ENCODE results near the gene LTO1.

The LTO1 gene

DNA sequence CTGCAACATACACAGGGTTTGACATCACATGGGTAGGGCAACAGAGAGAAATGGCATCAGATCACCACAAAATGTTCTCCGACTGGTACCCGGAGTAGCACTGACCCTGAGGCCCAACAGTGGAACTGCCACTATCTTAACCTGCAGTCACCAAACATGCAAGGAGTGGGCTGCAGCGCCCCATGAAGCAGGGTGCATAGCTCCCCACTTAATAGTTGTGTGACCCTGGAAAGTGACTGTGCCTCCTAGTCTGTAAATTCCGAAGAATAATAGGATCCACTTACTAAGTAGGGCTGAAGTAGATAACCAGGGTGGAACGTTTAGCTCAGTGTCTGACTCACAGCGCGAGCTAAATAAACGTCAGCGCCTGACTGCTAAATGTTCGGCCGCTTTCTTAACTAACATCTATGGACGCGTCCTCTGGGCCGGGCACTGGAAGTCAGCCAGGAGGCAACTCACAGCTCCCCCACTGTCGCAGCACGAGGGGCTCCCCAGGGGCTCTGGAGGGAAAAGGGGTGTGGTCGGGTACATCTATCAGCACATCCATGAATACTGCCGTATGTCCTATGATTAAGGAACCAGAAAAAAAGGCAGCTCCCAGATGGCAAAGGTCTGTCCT lies 777 bp downstream of the LTO1 start:
- DNase-seq = no peak

DNA sequence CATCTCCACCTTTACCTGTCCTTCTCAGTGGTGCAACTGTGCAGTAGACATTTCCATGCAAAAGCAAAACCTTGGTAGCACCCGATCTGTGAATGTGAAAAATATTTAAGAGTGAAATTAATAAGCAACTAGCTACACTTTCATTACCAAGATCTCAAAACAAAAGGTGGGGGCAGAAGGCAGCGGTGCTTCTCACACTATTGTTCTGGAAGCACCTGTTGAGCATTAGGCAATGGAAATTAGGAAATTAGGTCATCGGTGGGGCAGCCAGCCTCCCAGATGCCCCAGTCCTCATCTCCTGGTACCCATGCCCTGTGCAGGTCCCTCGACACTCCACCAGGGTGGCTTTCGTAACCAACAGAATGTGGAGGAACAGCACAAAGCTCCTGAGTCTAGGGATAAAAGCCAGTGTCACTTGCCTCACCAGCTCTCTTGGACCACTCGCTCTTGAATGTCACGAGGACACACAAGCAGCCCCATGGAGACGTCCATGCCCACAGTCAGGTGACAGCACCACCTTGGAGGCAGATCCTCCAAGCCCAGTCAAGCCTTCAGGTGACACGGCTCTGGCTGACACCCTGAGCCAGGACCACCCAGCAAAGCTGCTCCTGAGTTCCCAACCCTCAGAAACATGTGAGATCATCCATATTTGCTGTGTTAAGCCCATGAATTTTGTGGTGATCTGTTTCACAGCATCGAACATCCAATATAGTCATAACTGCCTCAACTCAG lies 3.3 kb downstream of the LTO1 start:
- no peak for DNase-seq

DNA sequence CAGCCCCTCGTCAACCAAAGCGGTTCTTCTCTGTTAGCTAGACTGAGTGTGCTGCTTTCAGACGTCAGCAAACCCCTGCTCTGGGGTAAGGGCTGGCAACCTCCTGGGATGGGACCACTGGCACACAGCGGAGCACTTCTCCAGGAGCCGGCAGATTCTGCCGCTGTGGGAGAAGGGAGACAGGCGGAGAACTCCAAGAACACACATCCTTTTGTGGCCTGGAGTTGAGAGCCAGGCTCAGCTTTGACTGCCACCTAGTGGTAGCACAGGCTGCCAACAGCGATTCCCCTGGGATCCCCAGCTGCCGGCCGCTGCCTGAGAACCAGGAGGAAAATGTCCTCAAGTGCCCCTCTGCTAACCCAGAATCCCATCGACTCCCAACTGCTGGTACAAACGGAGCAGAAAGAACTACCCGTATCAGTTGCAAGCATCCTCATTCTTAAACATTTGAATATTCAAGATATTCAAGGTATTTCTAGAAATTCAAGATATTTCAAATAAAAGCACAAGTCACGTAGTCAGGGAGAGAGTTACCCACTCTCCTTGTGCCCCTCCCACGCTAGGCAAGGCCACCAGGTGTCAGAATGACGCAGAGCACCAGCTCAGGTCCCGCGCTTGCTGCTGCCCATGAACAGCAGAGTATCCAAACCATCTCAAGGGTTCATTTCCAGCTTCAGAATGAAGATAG lies 4.9 kb downstream of the LTO1 start:
- DNase-seq = peak; percentile 59

DNA sequence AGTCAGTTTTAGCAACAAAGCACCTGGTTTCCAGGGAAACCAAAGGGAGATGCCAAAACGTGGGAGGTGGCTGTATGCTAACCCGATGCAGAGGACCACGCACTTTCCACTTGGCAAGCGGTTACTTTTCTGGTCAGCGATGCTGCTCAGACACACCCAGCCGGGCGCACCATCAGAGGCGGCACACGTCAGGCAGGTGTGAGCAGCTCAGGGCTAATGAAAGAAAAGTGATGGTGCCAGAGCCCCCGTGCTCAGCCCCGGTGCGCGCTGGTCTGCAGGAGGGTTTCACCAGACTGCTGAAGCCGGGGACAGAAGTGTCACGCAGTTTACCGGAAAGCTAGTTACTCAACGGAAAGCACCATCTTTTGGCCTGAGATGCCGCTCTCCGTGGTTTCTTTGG lies 5.7 kb downstream of the LTO1 start:
- DNase-seq = no peak

DNA sequence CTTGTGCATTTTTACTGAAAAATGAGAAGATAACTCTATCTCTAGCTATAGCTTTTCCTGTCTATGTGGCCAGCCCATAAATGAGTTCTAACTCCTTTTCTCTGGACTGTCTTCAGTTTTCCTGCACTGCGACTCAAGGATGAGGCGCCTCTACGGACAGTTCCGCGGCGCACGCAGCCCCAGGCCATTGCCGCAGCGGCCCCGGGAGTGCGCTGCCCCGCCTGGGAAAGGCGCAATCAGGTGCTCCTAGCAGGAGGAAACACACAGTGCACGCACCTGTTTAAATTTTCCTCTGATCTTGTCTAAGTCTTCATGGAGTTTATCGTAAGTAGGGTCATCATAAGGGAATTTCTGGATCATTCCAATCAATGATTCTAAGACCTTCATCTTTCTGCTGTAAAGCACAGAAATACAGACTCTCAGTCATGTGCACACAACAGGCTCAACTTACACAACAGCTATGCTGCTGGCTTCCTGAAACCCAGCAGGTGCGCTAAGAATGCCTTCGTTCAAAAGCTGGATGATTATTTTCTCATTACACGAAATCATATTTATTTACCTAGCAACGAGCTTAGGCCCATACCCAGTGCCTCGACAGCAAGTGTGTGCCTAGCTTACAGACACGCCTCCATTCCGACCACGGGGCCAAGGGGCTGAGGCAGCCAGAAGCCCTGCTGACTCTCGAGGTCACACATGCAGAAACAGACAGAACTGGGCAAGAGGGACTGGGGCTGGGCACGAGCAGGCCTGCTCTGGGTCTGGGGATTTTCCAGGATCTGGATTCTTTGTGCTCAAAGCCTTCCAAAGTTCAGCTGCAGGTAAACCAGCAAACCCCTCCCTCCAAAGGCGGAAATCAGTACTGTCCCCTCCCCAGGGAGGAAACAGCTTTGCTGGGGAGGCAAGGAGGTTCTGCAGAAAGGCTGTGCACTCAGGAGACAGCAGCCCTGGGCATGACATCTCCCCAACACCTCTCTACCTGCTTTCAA lies 7.2 kb downstream of the LTO1 start:
- DNase-seq = no peak

DNA sequence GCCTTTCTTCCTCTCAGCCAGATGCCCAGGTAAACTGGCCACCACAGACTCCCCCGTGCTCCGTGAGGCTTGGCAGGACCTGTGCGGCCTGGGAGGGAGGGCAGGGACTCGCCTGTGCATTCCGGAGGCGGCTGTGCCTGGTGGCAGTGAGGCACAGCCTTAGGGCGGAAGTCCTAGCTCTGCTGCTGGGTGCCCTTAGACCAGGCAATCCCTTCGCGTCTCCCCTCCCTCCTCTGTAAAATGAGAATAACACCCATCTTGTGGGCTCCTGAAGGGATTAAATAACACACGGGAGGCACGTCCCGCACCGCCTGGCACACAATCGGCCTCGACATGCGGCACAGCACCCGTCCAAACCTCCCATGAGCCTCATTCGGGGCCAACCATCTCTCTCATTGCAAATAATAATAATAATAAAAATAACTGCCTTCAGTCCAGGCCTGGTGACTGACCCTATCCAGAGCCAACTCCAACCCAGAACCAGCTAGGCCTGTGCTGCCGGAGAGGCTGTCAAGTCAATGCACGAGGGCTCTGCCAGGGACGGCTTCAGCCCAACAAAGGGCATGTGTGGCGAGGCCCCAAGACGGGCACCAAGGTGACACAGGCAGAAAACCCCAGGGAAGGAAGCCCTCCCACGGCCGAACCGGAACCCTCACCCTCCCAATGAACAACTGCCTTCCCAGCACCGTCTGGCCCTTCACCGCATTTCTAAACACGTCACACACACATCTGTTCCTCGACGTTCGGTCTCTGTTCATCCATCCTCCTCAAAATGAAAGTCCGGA lies 8.2 kb downstream of the LTO1 start:
- DNase-seq = no peak

DNA sequence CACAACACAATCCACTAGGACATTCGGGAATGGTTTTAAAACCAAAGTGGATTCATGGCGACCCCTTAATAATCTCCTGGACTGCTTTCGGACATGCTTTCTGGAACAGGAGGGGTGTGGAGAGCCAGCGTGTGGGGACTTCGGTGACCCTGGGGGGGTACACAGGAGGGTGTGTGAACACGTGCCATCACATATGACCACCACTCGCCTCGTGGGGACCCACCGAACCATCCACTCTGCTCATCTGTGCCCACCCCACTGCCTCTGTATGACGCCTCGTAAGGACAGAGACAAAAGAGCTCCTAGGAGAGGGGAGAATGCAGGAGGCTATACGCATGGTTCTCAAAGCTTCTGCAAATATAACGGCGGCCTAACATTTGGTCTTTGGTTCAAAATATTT lies 8.9 kb downstream of the LTO1 start:
- DNase-seq = no peak

DNA sequence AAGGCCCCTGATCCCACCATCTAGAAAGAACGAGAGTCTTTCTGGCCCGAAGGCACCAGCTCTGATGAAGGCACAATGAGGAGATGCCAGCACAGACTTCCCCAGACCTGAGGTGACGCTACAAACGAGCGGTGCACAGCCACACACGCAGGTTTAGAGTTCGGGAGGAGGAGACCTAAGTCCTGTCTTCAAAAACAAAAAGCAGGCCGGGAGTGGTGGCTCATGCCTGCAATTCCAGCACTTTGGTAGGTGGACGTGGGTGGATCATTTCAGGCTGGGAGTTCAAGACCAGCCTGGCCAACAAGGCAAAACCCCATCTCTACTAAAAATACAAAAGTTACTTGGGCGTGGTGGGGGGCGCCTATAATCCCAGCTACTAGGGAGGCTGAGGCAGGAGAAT lies 9.5 kb downstream of the LTO1 start:
- no peak for DNase-seq

DNA sequence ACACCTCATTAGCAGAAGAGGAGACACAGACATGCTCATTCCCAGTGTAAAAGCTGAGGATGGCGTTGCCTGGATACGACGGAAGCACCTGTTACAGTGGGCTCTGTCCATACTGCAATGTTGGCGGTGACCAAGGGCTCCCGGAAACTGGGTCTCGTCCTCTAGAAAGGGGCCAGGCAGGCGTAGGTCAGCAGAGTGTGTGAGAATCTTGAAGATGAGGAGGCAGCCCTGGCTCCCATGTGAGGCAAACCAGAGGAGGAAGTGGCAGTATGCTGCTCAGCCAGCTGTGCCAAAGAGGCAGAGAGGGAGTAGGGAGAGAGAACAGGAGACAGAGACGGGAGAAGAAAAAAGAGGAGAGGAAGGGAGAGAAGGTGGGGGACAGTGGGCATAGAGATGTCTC lies 10.3 kb downstream of the LTO1 start:
- no peak for DNase-seq

DNA sequence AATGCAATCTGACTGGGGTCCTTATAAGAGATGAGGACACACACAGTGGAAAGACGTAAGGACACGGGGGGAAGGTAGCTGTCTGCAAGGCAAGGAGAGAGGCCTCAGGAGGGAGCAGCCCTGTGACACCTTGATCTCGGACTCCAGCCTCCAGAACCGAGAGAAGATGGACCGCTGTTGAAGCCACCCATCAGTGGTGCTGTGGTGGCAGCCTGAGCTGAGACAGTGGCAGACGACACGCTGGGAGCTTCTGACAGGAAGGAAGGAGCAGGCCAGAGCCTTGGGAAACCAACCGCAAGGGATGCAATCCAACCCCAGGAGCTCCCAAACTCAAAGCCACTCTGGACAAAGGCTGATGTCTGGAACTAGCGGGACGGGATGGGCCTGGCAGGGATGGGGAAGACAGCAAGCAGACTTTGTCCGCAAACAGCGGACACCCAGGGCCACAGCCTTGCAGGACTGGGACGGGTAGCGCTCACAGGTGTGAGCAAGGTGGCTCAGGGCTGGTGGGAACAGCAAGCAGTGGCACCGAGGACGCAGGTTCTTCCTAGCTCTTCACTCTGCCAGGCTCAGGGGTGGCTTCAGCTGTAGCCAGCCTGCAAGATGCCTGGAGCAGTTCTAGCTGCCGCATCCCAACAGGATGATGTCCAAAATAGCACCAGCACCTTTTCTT lies 10.9 kb downstream of the LTO1 start:
- no peak for DNase-seq

DNA sequence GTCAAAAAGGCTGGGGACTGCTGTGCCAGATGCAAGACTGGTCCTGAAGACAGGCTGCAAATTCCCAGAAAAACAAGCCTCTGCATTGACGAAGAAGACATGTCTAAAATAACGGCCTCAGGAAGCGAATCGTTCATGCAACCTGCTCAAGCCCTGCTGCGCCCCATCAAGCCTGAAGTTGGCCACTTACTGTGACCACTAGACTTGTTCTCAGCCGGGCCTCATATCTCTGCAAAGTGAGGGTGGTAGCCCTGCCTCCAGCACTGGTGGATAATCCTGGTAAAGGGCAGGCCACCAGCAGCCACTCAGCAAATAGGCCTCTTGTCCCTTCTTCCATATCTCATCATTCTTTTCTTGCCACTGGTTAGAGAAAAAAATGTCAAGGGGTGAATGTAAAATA lies 11.8 kb downstream of the LTO1 start:
- DNase-seq = no peak

DNA sequence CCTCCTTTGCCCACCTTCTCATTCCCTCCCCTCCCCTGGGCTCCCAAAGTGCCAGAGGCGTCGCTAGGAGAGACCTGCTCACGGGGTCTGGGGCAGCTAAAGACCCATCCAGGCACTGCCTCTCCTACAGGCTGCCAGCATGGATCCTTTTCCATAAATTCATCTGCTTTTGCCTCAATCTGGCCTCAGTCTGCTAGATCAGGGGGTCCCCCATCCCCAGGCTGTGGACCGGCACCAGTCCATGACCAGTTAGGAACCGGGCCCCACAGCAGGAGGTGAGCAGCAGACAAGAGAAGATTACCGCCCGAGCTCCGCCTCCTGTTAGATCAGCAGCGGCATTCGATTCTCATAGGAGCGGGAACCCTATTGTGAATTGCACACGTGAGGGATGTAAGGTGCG lies 12.3 kb downstream of the LTO1 start:
- no peak for DNase-seq

DNA sequence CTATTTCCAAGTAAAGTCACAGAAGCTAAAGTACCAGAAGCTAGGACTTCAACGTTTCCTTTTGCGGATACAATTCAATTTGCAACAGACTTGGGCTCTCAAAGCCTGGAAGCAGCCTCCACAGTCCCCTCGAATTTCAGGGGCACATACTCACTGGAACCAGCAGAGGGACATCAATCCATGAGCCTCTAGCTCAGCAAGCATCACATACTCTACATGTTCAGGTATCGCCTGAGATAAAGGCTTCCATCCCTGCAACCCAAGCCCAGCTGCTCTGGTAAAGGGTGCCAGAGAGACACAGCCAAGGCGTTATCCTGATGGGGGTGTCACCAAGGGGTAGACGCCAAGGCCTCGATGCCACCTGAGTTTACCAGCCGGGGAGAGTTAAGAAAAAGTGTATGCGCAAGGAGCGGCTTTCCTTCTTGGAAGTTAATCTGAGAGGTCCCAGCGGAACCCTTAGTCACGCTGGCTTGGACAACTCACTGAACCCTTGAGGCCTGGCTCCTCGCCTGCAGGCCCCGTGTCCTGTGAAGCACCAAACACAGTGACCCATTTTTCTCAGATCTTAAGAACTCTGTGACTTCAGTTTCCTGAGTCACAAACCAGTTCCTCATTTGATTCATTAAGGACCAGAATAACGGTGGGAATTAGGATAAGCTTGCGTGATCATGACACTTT lies 13.0 kb downstream of the LTO1 start:
- no peak for DNase-seq

DNA sequence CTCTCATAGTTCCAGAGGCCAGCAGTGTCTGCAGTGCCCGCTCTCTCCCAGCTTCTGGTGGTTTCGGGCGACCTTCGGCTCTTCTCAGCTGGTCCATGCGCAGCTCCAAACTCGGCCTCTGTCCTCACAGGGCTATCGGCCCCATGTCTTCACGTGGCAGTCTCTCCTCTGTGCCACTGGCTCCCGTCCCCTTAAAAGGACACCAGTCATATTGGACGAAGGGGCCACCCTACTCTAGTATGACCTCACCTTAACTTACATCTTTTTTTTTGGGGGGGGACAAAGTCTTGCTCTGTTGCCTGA lies 13.8 kb downstream of the LTO1 start:
- no peak for DNase-seq

DNA sequence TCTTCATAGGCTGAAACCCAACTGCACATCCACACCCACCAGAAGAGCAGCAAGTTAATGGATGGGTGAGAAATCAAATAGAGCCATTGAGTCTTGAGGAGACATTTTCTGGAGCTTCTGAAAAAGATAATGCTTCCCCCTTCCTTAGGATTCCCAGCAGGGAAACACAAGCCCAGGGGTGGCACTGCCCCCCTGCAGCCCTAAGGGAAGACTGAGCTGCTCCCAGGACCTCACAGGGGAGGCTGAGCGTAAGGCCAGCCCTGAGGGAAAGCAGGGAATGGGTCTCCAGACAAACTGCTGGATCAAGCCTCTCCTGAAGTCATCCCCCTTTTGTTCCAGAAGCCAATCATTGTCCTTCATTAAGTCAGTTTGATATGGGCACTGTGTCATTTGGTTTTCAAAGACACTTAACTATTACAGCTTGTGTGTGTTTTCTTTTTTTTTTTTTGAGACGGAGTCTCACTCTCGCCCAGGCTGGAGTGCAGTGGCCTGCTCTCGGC lies 15.1 kb downstream of the LTO1 start:
- no peak for DNase-seq

DNA sequence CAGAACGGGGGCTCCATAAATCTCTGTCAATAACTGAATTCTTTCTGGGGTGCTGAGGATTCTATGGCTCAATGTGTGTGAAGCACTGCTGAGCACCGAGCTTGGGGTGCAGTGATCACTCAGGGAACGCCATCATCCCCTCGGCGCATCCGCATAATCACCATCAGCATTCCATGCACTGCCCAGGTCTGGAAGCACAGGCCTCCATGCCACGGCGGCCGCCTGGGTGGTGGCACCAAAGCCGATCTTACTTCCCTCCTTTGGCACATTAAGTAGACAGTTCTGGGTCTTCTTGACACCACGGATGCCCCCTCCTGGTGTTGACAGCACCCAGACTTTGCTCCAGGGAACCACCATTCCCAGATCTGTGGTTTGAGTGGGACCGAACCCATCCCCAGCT lies 15.6 kb downstream of the LTO1 start:
- DNase-seq = no peak

DNA sequence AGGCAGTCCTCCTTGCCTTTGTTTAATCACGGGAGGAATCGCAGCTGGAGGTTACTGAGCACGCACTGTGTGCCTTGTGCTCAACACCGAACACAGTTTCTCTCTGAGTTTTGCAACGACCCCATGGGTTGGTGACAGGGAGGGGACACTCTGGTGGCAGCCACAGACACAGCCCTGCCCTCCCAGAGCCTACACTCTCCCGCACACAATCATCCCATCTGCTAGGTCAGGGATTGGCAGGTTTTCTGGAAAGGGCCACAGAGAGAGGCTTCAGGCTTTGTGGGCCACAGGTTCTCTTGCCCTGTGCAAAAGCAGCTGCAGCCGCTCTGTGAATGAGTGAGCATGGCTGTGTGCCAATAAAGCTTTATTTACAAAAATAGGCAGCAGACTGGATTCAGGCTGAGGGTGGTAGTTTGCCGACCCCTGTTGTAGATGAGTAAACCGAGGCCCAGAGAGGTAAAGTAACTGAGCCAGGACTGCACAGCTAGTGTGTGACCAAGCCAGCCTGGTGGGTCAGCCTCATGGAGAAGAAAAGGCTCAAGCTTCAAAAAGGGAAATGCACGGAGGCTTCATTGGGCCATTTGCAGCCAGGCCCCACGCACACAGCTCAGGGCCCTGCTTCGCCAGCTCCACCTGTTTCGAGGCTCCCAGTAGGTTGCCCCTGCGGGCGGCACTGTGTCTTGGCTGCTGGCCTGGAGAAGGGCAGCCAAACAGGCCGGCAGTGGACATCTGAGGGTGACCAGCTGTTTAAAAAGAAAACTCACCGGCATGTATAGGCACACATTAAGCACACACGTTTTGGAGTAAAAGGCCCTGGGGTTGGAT lies 16.3 kb downstream of the LTO1 start:
- no peak for DNase-seq

DNA sequence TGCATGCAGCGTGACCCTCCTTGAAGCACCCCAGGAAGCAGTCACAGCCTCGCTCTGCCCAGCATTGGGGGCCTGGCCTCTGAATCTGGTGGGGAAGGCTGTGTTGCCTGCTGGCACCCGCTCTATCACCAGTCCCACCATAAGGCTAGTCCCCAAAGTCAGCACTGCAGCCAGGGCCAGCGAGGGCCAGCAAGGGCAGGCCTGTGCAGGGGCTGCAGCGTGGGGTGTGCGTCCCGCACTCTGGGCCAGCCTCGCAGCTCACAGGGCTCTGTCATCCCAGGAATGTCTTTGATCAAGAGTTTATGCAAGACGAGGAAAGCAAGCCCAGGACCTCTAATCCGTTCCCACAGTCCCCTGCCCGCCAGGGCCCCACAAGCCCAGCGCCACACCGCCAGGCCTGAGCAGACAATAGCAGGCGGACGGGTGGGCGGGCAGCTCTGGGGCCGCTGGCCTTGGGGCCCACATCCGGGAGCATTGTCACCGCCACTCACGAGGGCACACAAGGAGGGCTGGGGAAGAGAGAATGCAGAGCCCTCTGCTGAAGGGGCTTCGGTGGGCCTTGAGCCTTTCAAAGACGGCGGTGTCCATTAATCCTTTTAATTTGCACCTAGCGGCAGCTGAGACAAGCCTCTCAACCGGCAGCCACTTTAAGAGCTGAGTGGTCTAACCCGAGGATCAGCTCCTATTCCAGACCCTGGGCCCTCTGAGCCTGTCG lies 17.1 kb downstream of the LTO1 start:
- no peak for DNase-seq

DNA sequence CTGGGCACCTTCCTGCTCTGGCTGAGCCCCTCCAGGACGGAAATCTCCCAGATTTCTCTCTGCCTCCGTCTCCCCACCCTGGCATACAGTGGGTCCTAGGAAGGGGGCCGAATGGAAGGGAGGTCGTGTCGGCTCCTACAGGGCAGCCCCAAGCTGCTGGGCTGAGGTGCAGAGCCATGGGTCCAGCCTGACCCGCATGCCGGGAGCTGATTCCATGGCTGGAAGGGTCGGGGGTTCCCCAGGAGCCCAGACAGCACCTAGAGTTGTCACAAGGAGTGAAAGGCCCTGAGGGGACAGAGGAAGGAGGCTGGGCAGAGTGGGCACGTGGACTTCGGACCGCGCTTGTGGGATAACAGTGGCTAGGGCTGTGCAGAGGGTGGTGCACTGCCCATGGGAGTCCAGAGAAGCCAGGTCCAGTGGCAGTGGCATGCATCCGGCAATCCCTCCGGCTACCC lies 17.7 kb downstream of the LTO1 start:
- no peak for DNase-seq

Measured in CD4-positive, alpha-beta T cell treated with Interleukin-12 subunit alpha and Interleukin-12 subunit beta, for 1 hour (primary cell).